ACC112 (cell line): Measurements from ENCODE around the gene TCF7L2.

ENCODE experiments used
- H2AFZ ChIP-seq: fragments of 200-600 bp; sonication (generic); one replicate; pipeline ENCODE4 v1.6.0; 2017; ENCODE audit warnings: antibody characterized with exemption, low read length; ENCODE audit not compliant: unreplicated experiment
- H3K27ac ChIP-seq: fragments of 200-600 bp; sonication (generic); 2 replicates; pipeline ENCODE4 v1.5.1; 2014; ENCODE audit warnings: low read depth, mild to moderate bottlenecking, antibody characterized with exemption, low read length, moderate library complexity
- H3K27me3 ChIP-seq: fragments of 200-600 bp; sonication (generic); 2 replicates; pipeline ENCODE4 v1.6.1; 2014; ENCODE audit warnings: mild to moderate bottlenecking, antibody characterized with exemption, low read length, moderate library complexity, mixed read lengths; ENCODE audit not compliant: insufficient read depth
- H3K36me3 ChIP-seq: fragments of 200-600 bp; sonication (generic); 2 replicates; pipeline ENCODE4 v1.6.1; 2016; ENCODE audit warnings: mild to moderate bottlenecking, antibody characterized with exemption, low read length, moderate library complexity, mixed read lengths; ENCODE audit not compliant: insufficient read depth
- H3K4me1 ChIP-seq: fragments of 200-600 bp; sonication (generic); one replicate; pipeline ENCODE4 v1.6.1; 2016; ENCODE audit warnings: low read length, mixed read lengths; ENCODE audit not compliant: insufficient read depth, unreplicated experiment, control insufficient read depth
- H3K4me3 ChIP-seq: fragments of 200-600 bp; sonication (generic); 2 replicates; pipeline ENCODE4 v1.5.1; 2014; ENCODE audit warnings: mild to moderate bottlenecking, low read depth, low read length
- H3K79me2 ChIP-seq: fragments of 200-600 bp; sonication (generic); one replicate; pipeline ENCODE4 v1.6.0; 2016; ENCODE audit warnings: low read length; ENCODE audit not compliant: control insufficient read depth, unreplicated experiment, insufficient read depth

Gene TCF7L2

DNA sequence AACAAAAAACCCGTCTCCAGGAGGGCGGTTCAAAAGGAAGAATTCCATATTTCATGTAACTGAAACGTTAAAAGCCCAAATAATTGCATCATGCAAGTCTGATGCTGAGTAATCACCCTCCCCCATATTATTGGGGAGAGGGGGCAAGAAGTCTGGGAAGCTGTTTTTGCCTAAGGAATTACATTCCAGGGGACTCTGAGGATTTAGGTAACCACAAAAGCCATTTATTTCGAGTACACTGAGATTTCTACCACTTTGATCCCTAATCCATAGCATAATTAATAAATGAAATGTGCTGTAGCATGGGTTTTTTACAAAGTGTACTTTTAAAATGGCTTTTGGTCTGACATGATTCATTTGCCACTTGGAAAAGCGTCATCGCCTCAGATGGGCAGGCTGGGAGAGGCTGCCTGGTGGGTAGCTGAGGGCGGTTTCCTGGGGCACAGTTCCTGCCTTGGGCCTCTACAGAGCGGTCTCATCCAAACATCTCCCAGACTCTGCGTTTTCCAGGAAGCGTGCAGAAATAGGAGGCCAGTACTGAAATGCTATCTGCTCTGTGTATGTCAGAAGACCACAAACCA is 106.5 kb downstream of the TCF7L2 start:
- Histone ChIP-seq H3K36me3 (no peaks in the 10 kb centered on the region), H2AFZ (peak overlapping the region; percentile 29), H3K79me2 (peaks cover 48% of the 10 kb centered on the region), H3K27me3 (no peaks in the 10 kb centered on the region), H3K27ac (peak overlapping the region; percentile 97), H3K4me1 (peaks cover 80% of the 10 kb centered on the region), H3K4me3 (peak overlapping the region; percentile 45)

DNA sequence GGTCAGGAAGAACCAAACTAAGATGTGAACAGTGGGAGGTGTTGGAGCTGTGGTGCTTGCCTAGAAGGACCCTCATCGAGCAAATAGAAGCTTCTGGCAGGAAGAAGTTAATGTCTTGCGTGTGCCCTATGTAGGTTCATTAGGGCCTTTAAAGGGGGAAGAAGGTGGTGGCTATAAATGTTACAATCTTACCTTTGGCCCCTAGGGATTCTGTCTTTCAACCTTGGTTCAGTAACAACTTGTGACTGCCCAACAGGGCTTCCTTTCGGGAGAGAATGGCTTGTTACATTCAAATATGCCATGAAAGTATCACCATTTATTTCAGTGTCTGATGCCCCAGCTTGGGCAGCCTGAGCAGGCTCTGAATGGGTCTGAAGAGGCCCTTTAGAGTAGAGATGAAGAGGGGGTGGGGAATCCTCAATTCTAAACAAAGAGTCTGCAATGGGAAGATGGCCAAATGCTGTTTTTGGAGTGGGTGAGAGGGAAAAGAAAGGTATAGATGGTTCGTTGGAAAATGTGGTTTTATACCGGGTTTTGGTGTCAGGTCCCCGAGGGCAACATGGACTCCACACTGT is 108.0 kb downstream of the TCF7L2 start:
- Histone ChIP-seq H3K4me1 (peaks cover 67% of the 10 kb centered on the region), H3K36me3 (no peaks in the 10 kb centered on the region), H3K4me3 (peak overlapping the region; percentile 31), H2AFZ (no peak overlapping the region), H3K27me3 (no peaks in the 10 kb centered on the region), H3K79me2 (peaks cover 45% of the 10 kb centered on the region), H3K27ac (peak overlapping the region; percentile 97)

DNA sequence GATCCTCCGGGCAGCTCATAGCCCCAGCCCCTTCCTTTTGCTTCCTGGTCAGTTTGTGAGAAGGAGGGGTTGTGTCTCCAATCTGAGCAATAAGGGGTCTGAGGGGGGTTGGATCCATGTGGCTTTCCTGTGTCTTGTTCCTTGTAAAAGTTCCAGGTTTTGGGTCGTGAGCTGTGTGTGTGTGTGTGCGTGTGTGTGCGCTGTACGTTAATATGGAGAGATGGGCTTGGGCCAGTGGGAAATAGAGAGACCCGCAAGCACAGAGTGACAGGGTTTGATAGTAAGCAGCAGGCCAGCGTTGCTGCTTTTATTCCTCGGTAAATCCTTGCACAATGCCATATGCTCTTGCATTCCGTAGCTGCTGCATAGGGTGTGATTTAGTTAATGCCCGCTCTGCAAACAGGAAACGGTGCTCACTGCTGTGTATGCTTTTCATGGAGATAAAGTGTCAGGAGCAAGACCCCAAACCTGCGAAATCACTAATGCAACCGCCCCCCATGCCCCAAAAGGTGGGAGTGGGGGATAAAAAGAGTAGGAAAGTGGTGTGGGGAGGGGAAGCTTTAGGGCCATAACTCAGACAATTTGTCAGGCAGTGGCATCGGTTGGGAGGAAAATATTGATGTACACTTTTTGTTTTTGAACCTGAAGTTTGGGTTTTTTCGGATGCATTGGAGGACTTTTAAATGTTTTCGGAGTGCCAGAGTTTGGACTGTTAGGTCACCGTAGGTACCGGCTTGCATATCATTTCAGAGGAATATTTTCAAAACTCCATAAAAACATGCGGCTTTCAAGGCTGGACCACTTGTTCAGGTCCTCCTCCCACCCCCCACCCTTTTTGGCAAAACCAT is 108.7 kb downstream of the TCF7L2 start:
- Histone ChIP-seq H3K79me2 (peaks cover 40% of the 10 kb centered on the region), H2AFZ (no peak overlapping the region), H3K36me3 (no peaks in the 10 kb centered on the region), H3K4me3 (peak overlapping the region; percentile 31), H3K4me1 (peaks cover 62% of the 10 kb centered on the region), H3K27ac (peak overlapping the region; percentile 97), H3K27me3 (no peaks in the 10 kb centered on the region)

DNA sequence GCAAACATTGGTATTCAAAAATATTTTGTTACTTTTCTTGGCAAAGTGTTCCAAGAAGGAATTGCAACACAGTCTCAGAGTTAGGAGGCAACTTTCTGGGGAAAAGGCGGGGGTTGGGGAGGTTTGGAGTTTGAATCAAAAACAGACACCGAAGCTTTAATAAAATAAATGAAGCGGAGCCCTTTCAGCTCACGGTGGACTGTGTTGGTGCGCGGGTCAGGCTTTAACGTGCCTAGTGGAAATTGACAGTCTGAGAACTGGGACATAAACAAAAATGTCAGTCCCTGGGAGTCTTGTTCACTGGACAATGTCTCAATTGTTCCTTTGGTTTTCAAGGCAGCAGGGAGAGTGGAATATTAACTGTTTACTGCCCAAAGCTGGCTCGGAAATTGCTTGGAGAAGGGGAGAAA is 109.3 kb downstream of the TCF7L2 start:
- H3K27ac ChIP-seq, result peak overlapping the region; percentile 97

DNA sequence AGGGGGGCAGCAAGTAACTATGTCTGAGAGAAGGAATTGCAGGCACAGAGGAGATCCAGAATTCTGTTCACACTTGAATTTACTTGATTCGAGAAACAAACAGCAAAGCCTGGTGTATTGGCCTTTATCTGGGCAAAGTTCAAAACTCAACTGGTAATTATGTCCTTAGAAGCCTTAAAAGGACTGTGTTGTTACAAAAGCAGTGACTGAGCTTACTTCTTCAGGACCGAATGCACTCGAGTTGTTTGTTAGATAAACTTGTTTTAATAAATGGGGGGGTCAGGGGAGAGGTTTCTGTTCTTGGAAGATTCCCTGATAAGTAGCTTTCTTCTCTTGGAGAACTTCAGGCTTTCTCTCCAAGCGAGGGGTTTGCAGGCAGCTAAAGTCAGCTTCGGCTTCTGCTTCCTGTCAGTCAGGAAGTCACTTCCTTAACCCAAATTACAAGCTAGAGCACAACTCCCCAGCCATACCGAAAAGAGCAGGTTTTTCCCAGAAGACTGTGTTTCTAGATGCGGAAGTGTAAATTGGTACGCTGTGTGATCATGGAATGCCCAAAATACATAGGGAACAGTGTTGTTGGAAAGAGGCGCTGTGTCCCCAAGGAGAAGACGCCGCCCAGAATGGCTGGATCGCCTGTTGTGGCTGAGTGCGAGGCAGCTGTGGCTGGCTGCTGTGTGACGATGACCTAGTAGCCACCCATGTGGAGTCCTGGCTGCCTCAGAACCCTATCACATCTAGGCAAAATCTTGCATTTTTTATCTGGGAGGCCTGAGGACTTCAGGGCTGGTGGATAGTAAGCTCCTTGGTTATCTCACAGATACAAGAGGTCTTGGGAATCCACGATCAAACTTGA is 110.4 kb downstream of the TCF7L2 start:
- Histone ChIP-seq H2AFZ (peak overlapping the region; percentile 75), H3K27me3 (no peaks in the 10 kb centered on the region), H3K36me3 (no peaks in the 10 kb centered on the region), H3K79me2 (peaks cover 30% of the 10 kb centered on the region), H3K27ac (peak overlapping the region; percentile 97), H3K4me1 (peaks cover 54% of the 10 kb centered on the region), H3K4me3 (peak overlapping the region; percentile 31)

More for the DNA sequence above, 109.3 kb downstream of the TCF7L2 start:
- Histone ChIP-seq H3K4me1 (peaks cover 55% of the 10 kb centered on the region), H3K79me2 (peaks cover 36% of the 10 kb centered on the region), H3K36me3 (no peaks in the 10 kb centered on the region), H3K27me3 (no peaks in the 10 kb centered on the region), H3K4me3 (peak overlapping the region; percentile 31), H2AFZ (no peak overlapping the region)

DNA sequence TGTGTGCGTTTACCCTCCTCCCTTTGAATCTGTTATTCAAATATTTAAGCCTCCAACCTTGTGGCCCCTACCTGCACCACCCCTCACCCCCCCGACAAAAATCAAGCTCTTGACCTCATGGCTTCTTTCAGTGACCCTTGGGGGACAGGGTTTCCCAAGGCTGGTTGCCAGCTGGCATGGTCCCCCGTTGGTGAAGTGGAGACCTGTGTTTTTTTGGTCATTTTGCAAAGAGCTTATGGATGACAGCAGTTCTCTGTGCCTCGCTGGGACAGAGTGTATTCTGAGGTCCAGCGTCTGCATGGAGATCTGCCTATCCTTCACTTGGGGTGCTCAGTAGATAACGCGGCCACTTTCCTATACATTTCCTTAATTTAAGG is 111.0 kb downstream of the TCF7L2 start:
- H2AFZ ChIP-seq, result no peak overlapping the region
- H3K27ac ChIP-seq, result peak overlapping the region; percentile 97; the same call in 1 of the 2 replicates
- H3K36me3 ChIP-seq, result no peaks in the 10 kb centered on the region
- H3K79me2 ChIP-seq, result peaks cover 24% of the 10 kb centered on the region
- no peaks in the 10 kb centered on the region for H3K27me3 ChIP-seq
- H3K4me1 ChIP-seq, result peaks cover 48% of the 10 kb centered on the region
- no peak overlapping the region for H3K4me3 ChIP-seq

DNA sequence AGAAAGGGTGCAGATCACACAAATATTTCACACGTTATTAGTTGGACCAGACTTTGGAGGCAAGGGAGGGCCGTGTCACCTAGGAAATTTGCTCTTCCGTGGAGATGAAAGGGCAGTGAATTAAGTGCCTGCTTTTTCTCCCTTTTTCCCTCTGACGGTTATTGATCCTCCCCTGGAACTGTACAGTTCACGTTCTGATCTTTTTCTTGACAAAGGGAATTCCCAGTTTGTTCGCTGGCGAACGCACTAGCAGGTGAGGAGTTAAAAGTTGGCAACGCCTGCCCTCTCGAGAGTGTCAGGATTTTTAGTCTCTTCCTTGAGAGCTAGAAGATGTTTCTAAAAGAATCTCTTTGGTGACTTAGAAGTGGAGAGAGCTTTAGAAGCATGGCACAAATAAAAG is 111.5 kb downstream of the TCF7L2 start:
- Histone ChIP-seq H3K79me2 (peaks cover 24% of the 10 kb centered on the region), H3K27ac (no peak overlapping the region), H3K36me3 (no peaks in the 10 kb centered on the region), H3K4me1 (peaks cover 43% of the 10 kb centered on the region), H3K27me3 (no peaks in the 10 kb centered on the region), H2AFZ (no peak overlapping the region), H3K4me3 (no peak overlapping the region)

DNA sequence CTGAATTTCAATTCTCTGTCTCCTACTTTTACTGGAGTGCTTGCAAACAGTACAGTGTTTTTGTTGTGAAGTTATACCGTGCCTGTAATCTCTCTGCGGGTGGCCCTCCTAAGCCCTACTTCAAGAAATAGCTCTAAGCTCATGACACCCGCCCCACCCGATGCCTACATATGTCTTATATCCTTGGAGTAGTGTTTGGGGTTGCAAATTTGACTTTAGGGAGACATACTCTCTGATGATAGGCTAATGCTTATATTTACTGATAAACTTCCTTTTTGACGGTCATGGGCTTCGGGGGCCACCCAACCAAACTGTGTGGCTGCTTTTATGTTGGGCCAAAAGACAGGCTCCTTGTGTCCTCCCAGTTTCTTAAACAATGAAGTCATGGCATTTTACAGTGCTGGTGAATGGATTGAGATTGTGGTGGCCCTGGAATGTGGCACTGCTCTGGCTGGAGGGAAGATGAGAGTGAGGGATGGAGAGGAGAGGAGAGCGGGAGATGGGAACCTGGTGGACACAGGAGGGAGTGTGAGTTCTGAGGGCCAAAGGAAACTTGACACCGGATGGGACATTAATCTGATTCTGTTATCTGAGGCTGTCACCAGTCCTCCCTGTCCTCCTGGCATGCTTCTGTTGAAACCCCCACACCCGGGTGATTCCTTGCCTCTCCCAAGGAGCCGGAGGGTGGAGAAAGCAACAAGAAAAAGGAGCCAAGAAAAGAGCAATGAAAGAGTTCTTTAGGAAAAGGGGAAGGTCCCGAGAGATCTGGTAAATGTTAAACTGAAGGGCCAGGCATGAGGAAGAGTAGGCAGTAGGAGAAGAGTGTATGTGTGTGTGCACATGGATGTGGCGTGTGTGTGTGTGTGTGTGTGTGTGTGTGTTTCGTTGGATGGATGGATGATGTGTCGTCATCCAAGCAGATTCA is 113.3 kb downstream of the TCF7L2 start:
- peaks cover 26% of the 10 kb centered on the region for H3K4me1 ChIP-seq
- H3K79me2 ChIP-seq, result peaks cover 28% of the 10 kb centered on the region
- no peak overlapping the region for H3K27ac ChIP-seq

DNA sequence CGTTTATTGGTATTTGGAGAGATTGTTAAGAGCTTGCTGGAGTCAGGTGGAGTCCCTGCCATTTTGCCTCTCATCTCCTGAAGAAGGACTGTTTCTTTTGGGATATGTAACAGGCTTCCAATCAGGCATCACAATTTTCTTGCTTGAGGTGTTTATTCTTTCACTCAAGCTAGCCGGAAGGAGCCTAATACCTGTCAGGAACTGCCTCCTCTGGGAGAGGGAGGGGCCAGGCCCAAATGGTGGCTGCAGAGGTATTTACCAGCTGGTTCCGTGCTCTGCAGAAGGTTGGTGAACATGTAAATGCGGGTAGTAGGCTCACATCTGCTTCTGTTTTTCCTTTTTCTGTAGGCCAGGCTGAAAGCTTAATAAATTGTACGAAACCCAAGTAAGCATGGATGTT is 114.0 kb downstream of the TCF7L2 start:
- Histone ChIP-seq H2AFZ (no peak overlapping the region), H3K79me2 (peaks cover 28% of the 10 kb centered on the region), H3K4me3 (no peak overlapping the region), H3K4me1 (peaks cover 19% of the 10 kb centered on the region), H3K36me3 (no peaks in the 10 kb centered on the region), H3K27ac (no peak overlapping the region), H3K27me3 (no peaks in the 10 kb centered on the region)

More for the DNA sequence above, 113.3 kb downstream of the TCF7L2 start:
- no peaks in the 10 kb centered on the region for H3K27me3 ChIP-seq
- no peak overlapping the region for H3K4me3 ChIP-seq
- H2AFZ ChIP-seq, result no peak overlapping the region
- H3K36me3 ChIP-seq, result no peaks in the 10 kb centered on the region
